PC-9 (cell line): ENCODE data around the gene FFAR4.

ENCODE experiments used
- CTCF ChIP-seq: fragments of 200-600 bp; sonication (generic); conservative IDR thresholded peaks from 2 replicates; pipeline ENCODE4 v1.6.1; 2017; ENCODE audit warnings: mixed run types, antibody characterized with exemption, mild to moderate bottlenecking, moderate library complexity
- EZH2 ChIP-seq: fragments of 200-600 bp; sonication (generic); IDR thresholded peaks from 2 replicates; pipeline ENCODE4 v1.8.0; 2017; ENCODE audit warnings: antibody characterized with exemption, low read depth

- TF ChIP-seq CTCF (no peak), EZH2 (no peak)
Measured at GRCh38 chr10:93590638-93591037, 24.2 kb downstream of the FFAR4 start.
